Activated CD4-positive, CD25-positive, alpha-beta regulatory T cell treated with anti-CD3 and anti-CD28 coated beads, Interleukin-2, amount 50 U/mL, for 24 hours (primary cell): ENCODE results near the gene ARHGAP36.

Experiments
- ATAC-seq, 2 donors: fragments of 150-1000 bp; cut with Tn5 transposase; one replicate each; pipeline ENCODE4 v1.10.0; 2021; ENCODE audit warnings: mild to moderate bottlenecking in 1 of 2, moderate library complexity in 1 of 2

Gene ARHGAP36

GRCh38 chrX:131073607-131074006, 15.5 kb downstream of the ARHGAP36 start:
- ATAC-seq: no peak

DNA sequence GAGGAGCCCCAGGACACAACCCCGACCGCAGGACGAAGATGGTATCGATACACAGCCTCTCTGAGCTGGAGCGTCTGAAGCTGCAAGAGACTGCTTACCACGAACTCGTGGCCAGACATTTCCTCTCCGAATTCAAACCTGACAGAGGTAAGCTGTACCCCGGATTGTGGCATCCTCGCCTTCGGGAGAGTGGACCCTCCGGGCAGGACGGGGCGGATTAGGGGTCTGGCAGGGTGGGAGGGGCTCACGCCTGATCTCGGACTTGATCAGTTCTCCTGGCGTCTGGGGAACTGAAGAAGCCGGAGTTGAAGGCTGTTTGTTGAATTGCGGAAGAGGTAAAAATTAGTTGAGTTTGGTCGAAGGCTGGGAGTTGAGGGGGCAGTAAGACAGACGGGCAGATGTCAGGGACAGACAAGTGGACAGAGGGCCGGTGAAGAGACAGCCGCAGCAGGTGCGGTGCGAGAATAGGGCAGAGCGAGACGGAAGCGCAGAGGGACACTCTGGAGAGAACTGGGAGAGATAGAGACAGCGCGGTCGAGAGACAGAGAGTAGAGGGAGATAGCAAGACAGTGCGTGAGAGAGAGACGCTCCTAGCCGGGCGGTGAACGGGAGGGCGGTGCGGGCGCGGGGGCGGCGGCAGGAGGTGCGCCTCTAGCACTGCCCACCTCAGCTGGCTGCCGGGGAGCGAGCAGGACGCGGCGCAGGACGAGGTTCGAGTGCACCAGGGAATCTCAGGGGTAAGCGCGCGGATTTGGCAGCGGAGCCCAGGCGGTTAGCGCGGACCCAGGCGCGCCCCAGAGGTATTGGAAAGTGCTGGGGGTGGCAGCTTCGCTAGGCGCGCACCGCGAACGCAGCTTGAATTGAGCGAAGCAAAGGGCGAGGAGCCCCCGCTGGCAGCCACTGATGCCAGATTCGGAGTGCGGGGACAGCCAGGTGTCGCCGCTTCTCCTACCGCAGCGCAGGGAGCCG, 23.9 kb downstream of the ARHGAP36 start:
- ATAC-seq: no peak

DNA sequence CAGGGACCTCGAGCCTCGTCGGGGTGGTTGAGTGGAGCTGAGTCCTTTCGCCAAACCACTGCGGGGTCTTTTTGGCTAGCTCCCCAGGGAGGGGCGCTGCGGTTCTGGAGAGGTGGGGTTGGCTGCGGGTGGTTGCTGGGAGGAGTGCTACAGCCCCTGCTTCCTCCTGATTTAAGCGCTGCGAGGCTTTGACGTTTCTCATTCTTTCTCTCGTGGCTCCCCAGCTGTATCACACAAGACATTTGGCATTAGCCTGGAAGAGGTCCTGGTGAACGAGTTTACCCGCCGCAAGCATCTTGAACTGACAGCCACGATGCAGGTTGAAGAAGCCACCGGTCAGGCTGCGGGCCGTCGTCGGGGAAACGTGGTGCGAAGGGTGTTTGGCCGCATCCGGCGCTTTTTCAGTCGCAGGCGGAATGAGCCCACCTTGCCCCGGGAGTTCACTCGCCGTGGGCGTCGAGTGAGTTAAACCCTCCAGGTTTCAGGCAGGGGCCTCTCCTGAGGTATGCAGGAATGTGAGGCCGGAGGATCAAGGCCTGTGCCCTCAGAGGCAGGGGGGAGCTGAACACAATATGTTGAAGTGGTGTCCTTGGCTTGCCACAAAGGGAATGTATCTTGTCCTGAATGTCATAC, 25.5 kb downstream of the ARHGAP36 start:
- ATAC-seq: no peak

- ATAC-seq: no peak
These were observed 26.0 kb downstream of the ARHGAP36 start for GRCh38 chrX:131084145-131084544.

DNA sequence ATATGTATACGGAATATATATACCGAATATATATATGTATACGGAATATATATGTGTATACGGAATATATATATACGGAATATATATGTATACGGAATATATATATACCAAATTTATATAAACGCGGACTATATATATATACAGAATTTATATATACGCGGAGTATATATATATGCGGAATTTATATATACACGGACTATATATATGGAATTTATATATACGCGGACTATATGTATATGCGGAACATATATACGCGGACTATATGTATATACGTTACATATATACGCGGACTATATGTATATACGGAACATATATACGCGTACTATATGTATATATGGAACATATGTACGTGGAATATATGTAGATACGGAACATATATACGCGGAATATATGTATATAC, 78.6 kb downstream of the ARHGAP36 start:
- ATAC-seq: no peak

DNA sequence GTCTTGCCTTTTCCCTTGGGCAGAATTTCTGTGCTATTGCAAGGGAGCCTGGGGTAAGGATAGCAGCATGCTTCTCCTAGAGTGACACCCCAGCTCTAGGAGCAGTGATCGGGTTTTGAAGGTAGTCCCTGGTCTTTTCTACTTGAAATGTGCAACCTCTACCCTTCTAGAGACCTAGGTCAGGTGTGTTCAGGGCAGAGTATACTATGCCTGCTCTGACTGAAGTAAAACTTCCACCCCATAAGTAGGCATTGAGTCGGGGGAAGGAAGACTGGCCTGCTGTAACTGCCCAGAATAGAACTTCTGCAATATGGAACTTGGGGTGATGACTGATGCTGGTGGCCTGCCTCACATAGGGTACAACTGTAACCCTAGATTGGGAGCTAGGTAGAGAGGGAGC, 80.9 kb downstream of the ARHGAP36 start:
- ATAC-seq: no peak
